ENCODE measurements around the gene ERMAP. TPM values are rescaled to one million over a fixed set of nuclear protein-coding genes. Genes with fewer than 3 reads are reported as not detected.
"Not testable (repeated sequence)": the region's sequence is repeated elsewhere in the genome, so short reads cannot be mapped to it uniquely, and the experiment has no call there.

ERMAP gene
- total and polyA plus RNA-seq, 10 of the 15 experiments (the other 5 are each of a cell fraction or from before 2014, with no cell fraction given): 1.4 to 6.8 (median 4.1) TPM

DNA sequence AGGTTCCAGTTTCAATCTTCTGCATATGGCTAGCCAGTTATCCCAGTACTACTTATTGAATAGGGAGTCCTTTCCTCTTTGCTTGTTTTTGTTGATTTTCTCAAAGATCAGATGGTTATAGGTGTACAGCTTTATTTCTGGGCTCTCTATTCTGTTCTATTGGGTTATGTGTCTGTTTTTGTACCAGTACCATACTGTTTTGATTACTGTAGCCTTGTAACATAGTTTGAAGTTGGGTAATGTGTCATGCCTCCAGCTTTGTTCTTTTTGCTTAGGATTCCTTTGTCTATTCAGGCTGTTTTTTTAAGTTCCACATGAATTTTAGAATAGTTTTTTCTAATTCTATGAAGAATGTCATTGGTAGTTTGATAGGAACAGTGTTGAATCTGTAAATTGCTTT is 56.2 kb downstream of the ERMAP start:
- ATAC-seq; POLR2A ChIA-PET; H3K36me3 ChIP-seq (ENCODE audit: control insufficient read depth in 2 of 2, insufficient read depth in 2 of 2, low read length in 1 of 2); H3K4me2 ChIP-seq (ENCODE audit: control insufficient read depth, insufficient read depth); H3K27ac ChIP-seq (ENCODE audit: control insufficient read depth, insufficient read depth); RAD21 ChIA-PET (ENCODE audit: unreplicated experiment); H4K20me1 ChIP-seq (ENCODE audit: control insufficient read depth, insufficient read depth); DNase-seq (ENCODE audit: low read depth, low spot score); H3K79me2 ChIP-seq (ENCODE audit: control insufficient read depth, insufficient read depth, low read length); H3K4me3 ChIP-seq; BruUV-seq (replicated peaks); H3K9me3 ChIP-seq (replicated peaks; ENCODE audit: control insufficient read depth, insufficient read depth, low read length); H3K9ac ChIP-seq (ENCODE audit: control insufficient read depth, insufficient read depth, low read length); H2AFZ ChIP-seq (ENCODE audit: control insufficient read depth, low read depth, low read length); H3K27me3 ChIP-seq (replicated peaks in 1 of 2; ENCODE audit: control insufficient read depth in 2 of 2, insufficient read depth in 2 of 2, low read length in 1 of 2); FAIRE-seq; in situ Hi-C loops (cut with MboI); intact Hi-C loops (cut with micrococcal nuclease; ENCODE audit: unreplicated experiment); H3K4me1 ChIP-seq (ENCODE audit: control insufficient read depth, insufficient read depth, low read length): not testable (repeated sequence)
- ChIA-PET SMC1A (ENCODE audit: uncharacterized antibody, unreplicated experiment) (interaction anchor here (1.2 kb wide), 1 partner anchor 11 kb away, joined by 3 read pairs; no protein-coding TSS in a partner anchor), CTCF (interaction anchor here (1.1 kb wide), 1 partner anchor 41 kb away, joined by 4 read pairs; no protein-coding TSS in a partner anchor)

DNA sequence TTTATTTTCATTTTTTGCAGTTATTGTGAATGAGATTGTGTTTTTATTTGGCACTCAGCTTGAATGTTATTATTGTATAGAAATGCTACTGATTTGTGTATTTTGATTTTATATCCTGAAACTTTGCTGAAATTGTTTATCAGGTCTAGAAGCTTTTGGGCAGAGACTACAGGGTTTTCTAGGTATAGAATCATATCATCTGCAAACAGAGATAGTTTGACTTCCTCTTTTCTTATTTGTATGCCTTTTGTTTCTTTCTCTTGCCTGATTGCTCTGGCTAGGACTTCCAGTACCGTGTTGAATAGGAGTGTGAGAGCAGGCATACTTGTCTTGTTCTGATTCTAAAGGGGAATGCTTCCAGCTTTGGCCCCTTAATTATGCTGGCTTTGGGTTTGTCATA is 56.7 kb downstream of the ERMAP start:
- no peaks in the 10 kb centered on the region for H4K20me1 ChIP-seq (ENCODE audit: control insufficient read depth, insufficient read depth)
- no peaks in the 10 kb centered on the region for H3K4me1 ChIP-seq (ENCODE audit: control insufficient read depth, insufficient read depth, low read length)
- no peaks in the 10 kb centered on the region for H3K36me3 ChIP-seq (ENCODE audit: control insufficient read depth in 2 of 2, insufficient read depth in 2 of 2, low read length in 1 of 2)
- intact Hi-C loops (cut with micrococcal nuclease; ENCODE audit: unreplicated experiment): no loop called here
- ChIA-PET SMC1A (ENCODE audit: uncharacterized antibody, unreplicated experiment) (interaction anchor here (1.2 kb wide), 1 partner anchor 11 kb away, joined by 3 read pairs; no protein-coding TSS in a partner anchor), CTCF (interaction anchor here (1.1 kb wide), 1 partner anchor 40 kb away, joined by 4 read pairs; no protein-coding TSS in a partner anchor), RAD21 (ENCODE audit: unreplicated experiment) (no interaction called here), POLR2A (interaction anchor here (0.6 kb wide), 1 partner anchor 288 kb away, joined by 4 read pairs; no protein-coding TSS in a partner anchor)
- H3K4me2 ChIP-seq (ENCODE audit: control insufficient read depth, insufficient read depth): no peak overlapping the region
- ATAC-seq (no peak), DNase-seq (ENCODE audit: low read depth, low spot score) (no peak), FAIRE-seq (no peak)
- H3K79me2 ChIP-seq (ENCODE audit: control insufficient read depth, insufficient read depth, low read length): no peaks in the 10 kb centered on the region
- H3K9me3 ChIP-seq (replicated peaks; ENCODE audit: control insufficient read depth, insufficient read depth, low read length): no peaks in the 10 kb centered on the region; the same call in 1 of the 3 replicates
- H3K9ac ChIP-seq (ENCODE audit: control insufficient read depth, insufficient read depth, low read length): no peak overlapping the region
- no peak overlapping the region for H3K4me3 ChIP-seq
- no peak overlapping the region for H2AFZ ChIP-seq (ENCODE audit: control insufficient read depth, low read depth, low read length)
- H3K27ac ChIP-seq (ENCODE audit: control insufficient read depth, insufficient read depth): no peak overlapping the region
- WGBS (ENCODE audit: insufficient coverage, insufficient replicate concordance, low lambda C conversion rate, missing lambda C conversion rate): 0% methylated on average over 1 of the region's 1 CpG
- TF ChIP-seq ZZZ3 (IDR thresholded peaks at IDR 0.05; ENCODE audit: control insufficient read depth, insufficient read length, low read depth) (no peak), SPI1 (IDR thresholded peaks at IDR 0.05; ENCODE audit: borderline replicate concordance, insufficient read depth, low read depth, low read length) (peak; percentile 67; the same call in 1 of the 2 replicates)
- no TSS peak for BruUV-seq (replicated peaks)
- peaks cover 0 to 2% of the 10 kb centered on the region in 2 experiments; a peak in 3 of 4 replicates for H3K27me3 ChIP-seq (replicated peaks in 1 of 2; ENCODE audit: control insufficient read depth in 2 of 2, insufficient read depth in 2 of 2, low read length in 1 of 2)
- in situ Hi-C loops (cut with MboI): no loop called here
